ENCODE data around the gene SLC1A5.

Gene SLC1A5

DNA sequence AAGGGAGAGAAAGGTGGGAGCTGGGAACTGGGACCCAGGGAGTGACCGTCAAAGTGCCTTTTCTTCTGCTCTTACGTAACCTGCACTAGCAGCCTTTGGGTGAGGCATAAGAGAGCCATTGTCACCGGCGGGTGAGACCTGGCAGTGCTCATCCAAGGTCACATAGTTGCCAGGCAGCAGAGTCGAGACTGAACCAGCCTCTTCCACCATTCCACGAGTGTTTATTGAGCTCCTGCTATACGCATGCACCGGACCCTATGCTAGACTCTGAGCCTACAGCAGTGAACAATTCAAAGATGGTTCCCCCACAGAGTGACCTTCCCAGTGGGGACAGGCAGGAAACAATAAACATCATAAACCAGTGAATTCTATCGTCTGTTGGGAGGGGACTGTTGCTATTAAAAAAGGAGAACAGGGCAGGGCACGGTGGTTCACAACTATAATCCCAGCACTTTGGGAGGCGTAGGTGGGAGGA, 23.5 kb downstream of the SLC1A5 start:
- TF ChIP-seq CREB1 (IDR thresholded peaks at IDR 0.05; ENCODE audit: low read depth), result no peak
- no peak for TF ChIP-seq EGR1 (IDR thresholded peaks at IDR 0.05)
- no peak for TF ChIP-seq FOXM1 (IDR thresholded peaks at IDR 0.05; ENCODE audit: borderline replicate concordance, low read depth)
- TF ChIP-seq CEBPB (IDR thresholded peaks at IDR 0.05), result no peak
- no peak for TF ChIP-seq EP300 (IDR thresholded peaks at IDR 0.05; ENCODE audit: borderline replicate concordance)

DNA sequence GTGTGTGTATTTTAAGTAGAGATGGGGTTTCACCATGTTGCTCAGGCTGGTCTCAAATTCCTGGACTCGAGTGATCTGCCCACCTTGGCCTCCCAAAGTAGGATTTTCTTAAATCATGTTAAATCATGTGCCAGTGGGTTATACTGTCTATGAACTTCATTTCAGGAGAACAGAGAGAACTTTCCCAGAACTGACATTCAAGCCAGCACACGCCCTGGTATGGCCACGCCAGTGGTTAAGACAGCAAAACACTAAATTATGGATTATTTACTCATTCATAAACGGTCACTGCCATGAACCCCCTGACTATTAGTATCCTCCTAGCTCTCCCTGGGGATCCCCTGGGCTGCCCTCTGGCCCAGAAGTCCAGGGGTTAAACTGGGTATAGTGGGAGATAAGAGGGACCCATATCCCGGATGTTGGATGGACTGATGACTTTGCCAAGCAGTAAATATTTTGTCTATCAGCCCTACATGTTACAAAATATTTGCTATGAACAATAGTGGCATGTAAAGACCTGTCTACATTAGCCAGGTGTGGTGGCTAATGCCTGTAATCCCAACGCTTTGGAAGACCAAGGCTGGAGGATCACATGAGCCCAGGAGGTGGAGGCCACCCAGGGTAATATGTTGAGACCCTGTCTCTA, 26.0 kb downstream of the SLC1A5 start:
- TF ChIP-seq, protein P1, sequence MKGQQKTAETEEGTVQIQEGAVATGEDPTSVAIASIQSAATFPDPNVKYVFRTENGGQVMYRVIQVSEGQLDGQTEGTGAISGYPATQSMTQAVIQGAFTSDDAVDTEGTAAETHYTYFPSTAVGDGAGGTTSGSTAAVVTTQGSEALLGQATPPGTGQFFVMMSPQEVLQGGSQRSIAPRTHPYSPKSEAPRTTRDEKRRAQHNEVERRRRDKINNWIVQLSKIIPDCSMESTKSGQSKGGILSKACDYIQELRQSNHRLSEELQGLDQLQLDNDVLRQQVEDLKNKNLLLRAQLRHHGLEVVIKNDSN (IDR thresholded peaks at IDR 0.05), result no peak
- TF ChIP-seq TEAD4 (IDR thresholded peaks at IDR 0.05) (no peak), TAF1 (IDR thresholded peaks at IDR 0.05; ENCODE audit: low read depth) (no peak), CREB1 (IDR thresholded peaks at IDR 0.05; ENCODE audit: low read depth) (no peak), EGR1 (IDR thresholded peaks at IDR 0.05) (no peak), ZBTB7A (IDR thresholded peaks at IDR 0.05; ENCODE audit: low read depth) (no peak), RAD21 (IDR thresholded peaks at IDR 0.05; ENCODE audit: low read depth) (no peak), CEBPB (IDR thresholded peaks at IDR 0.05) (no peak), FOXM1 (IDR thresholded peaks at IDR 0.05; ENCODE audit: borderline replicate concordance, low read depth) (no peak), TCF12 (IDR thresholded peaks at IDR 0.05; ENCODE audit: low read depth) (no peak), YY1 (IDR thresholded peaks at IDR 0.05; ENCODE audit: low read depth) (no peak), EP300 (IDR thresholded peaks at IDR 0.05; ENCODE audit: borderline replicate concordance) (no peak), REST (IDR thresholded peaks at IDR 0.05; ENCODE audit: low read depth) (no peak), NFIC (IDR thresholded peaks at IDR 0.05) (no peak)
- TF ChIP-seq, protein P2, sequence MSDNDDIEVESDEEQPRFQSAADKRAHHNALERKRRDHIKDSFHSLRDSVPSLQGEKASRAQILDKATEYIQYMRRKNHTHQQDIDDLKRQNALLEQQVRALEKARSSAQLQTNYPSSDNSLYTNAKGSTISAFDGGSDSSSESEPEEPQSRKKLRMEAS (IDR thresholded peaks at IDR 0.05), result no peak

GRCh38 chr19:46761418-46761831, 27.0 kb downstream of the SLC1A5 start:
- TF ChIP-seq REST (IDR thresholded peaks at IDR 0.05; ENCODE audit: low read depth) (no peak), EP300 (IDR thresholded peaks at IDR 0.05; ENCODE audit: borderline replicate concordance) (no peak), TEAD4 (IDR thresholded peaks at IDR 0.05) (no peak), TAF1 (IDR thresholded peaks at IDR 0.05; ENCODE audit: low read depth) (no peak), CEBPB (IDR thresholded peaks at IDR 0.05) (no peak)

DNA sequence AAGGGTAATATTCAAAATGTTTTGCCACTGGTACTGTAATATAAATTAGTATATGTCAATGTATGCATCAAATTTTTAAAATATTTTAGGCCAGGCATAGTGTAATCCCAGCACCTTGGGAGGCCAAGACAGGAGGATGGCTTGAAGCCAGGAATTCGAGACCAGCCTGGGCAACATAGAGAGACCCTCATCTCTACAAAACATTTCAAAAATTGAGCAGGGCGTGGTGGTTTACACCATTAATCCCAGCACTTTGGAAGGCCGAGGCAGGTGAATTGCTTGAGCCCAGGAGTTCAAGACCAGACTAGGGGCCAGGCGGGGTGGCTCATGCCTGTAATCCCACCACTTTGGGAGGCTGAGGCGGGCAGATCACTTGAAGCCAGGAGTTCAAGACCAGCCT, 28.0 kb downstream of the SLC1A5 start:
- TF ChIP-seq EP300 (IDR thresholded peaks at IDR 0.05; ENCODE audit: borderline replicate concordance), result no peak

DNA sequence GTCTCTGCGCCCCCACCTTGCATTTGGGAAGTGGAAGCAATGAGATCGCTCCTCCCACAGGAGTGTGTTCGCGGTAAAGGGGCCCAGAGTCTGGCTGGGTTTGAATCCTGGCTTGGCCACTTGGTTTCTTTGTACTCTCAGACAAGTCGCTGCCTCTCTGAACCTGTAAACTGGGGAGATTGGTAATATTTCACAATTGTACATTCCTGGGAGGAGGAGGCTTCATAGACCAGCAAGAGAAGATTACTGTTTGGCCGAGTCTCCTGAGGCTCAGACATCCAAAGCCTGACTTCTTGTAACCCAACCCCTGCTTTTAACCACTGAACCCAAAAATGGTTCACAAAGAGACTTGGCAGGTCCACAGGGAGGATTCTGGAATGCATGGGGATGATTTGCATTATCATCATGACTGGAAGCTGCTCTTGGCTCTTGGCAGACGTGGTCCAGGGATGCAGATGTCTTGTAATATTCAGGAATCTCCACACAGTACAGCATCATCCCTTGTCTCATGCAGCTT, 28.5 kb downstream of the SLC1A5 start:
- TF ChIP-seq, protein P2 (IDR thresholded peaks at IDR 0.05), result no peak
- TF ChIP-seq RAD21 (IDR thresholded peaks at IDR 0.05; ENCODE audit: low read depth) (no peak), EGR1 (IDR thresholded peaks at IDR 0.05) (no peak), TEAD4 (IDR thresholded peaks at IDR 0.05) (no peak), NFIC (IDR thresholded peaks at IDR 0.05) (no peak), FOXM1 (IDR thresholded peaks at IDR 0.05; ENCODE audit: borderline replicate concordance, low read depth) (no peak), REST (IDR thresholded peaks at IDR 0.05; ENCODE audit: low read depth) (no peak), EP300 (IDR thresholded peaks at IDR 0.05; ENCODE audit: borderline replicate concordance) (no peak)
- TF ChIP-seq, protein P1 (IDR thresholded peaks at IDR 0.05), result no peak

Data from Ishikawa (cell line).